HCT116 (cell line): ENCODE results near the gene PLAU. TPM values are rescaled to one million over a fixed set of nuclear protein-coding genes. Genes with fewer than 3 reads are reported as not detected.

Source experiments
- ATAC-seq: fragments of 200-7000 bp; cut with Tn5 transposase; 2 replicates; pipeline ENCODE4 v1.9.1; 2020; ENCODE audit warnings: mild to moderate bottlenecking, moderate library complexity
- BruUV-seq: library from RNA; stranded (reverse); fragments of 400-500 nt; replicated peaks from 2 replicates; lab custom pipeline; 2021; lab: Mats Ljungman, UMichigan
- CTCF ChIA-PET: fragments of 300-600 bp; sonication (Branson Sonifier 250); formaldehyde crosslinking; loops from one replicate; lab custom pipeline; 2021; ENCODE audit warnings: antibody characterized with exemption; lab: Charles Lee
- POLR2A ChIA-PET: fragments of 300-600, 350-600 bp; sonication (Branson Sonifier 250); formaldehyde crosslinking; loops from one replicate; lab custom pipeline; 2021; ENCODE audit warnings: antibody characterized with exemption; lab: Charles Lee
- RAD21 ChIA-PET, 2 experiments: fragments of 300-600 bp; sonication (Branson Sonifier 250); formaldehyde crosslinking; loops; one replicate each; lab custom pipeline; 2023; ENCODE audit warnings: low total read pairs in 2 of 2; ENCODE audit not compliant: uncharacterized antibody in 2 of 2, unreplicated experiment in 2 of 2, low non-redundant PET in 1 of 2; lab: Charles Lee
- DNase-seq: peaks from one replicate; pipeline ENCODE4 v3.0.0-alpha.2; 2010; ENCODE audit warnings: low read depth, low spot score
- H2AFZ ChIP-seq: fragments of 200-600 bp; shearing (Covaris generic), sonication (generic); 2 replicates; pipeline ENCODE4 v1.6.1; 2017; ENCODE audit warnings: low read depth, mixed run types, mixed read lengths, antibody characterized with exemption, low read length; ENCODE audit not compliant: poor library complexity, severe bottlenecking
- H3K27ac ChIP-seq: 2 replicates; pipeline ENCODE4 v1.5.1; 2012; ENCODE audit warnings: low read depth, low read length
- H3K27me3 ChIP-seq: fragments of 200-600 bp; sonication (generic); 2 replicates; pipeline ENCODE4 v1.6.1; 2016; ENCODE audit warnings: mixed run types, low read length, mixed read lengths; ENCODE audit not compliant: insufficient read depth
- H3K36me3 ChIP-seq, 2 experiments: fragments of 200-500 bp in 1 of 2; fragments of 200-600 bp in 1 of 2; sonication (Bioruptor generic) in 1 of 2; sonication (generic) in 1 of 2; 2 replicates each; pipeline versions ENCODE4 v1.5.1 to v1.6.1; 2014 to 2016; ENCODE audit warnings: low read length in 2 of 2, inconsistent platforms in 1 of 2, mixed read lengths in 1 of 2, mixed run types in 1 of 2; ENCODE audit not compliant: insufficient read depth in 2 of 2, control insufficient read depth in 1 of 2
- H3K4me1 ChIP-seq, 2 experiments: fragments of 200-600 bp in 1 of 2; sonication (generic) in 1 of 2; 2 replicates each; pipeline versions ENCODE4 v1.5.1 to v1.6.1; 2012 to 2017; ENCODE audit warnings: low read length in 2 of 2, inconsistent platforms in 1 of 2, mild to moderate bottlenecking in 1 of 2, mixed read lengths in 1 of 2, mixed run types in 1 of 2, moderate library complexity in 1 of 2; ENCODE audit not compliant: insufficient read depth in 2 of 2, control insufficient read depth in 1 of 2
- H3K4me2 ChIP-seq: fragments of 200-600 bp; sonication (generic); 2 replicates; pipeline ENCODE4 v1.6.1; 2017; ENCODE audit warnings: mixed run types, low read length, mixed read lengths
- H3K4me3 ChIP-seq, 2 experiments: fragments of 200-600 bp in 1 of 2; sonication (generic) in 1 of 2; replicated peaks in 1 of 2; 2 replicates each; pipeline ENCODE4 v1.5.1; 2011 to 2016; ENCODE audit warnings: low read length in 2 of 2, control low read depth in 1 of 2, low read depth in 1 of 2, mild to moderate bottlenecking in 1 of 2, mixed read lengths in 1 of 2, mixed run types in 1 of 2
- H3K79me2 ChIP-seq: fragments of 200-600 bp; sonication (generic); 2 replicates; pipeline ENCODE4 v1.6.1; 2017; ENCODE audit warnings: mild to moderate bottlenecking, mixed run types, low read length, moderate library complexity, mixed read lengths; ENCODE audit not compliant: insufficient read depth
- H3K9ac ChIP-seq: fragments of 200-600 bp; sonication (generic); 2 replicates; pipeline ENCODE4 v1.6.1; 2016; ENCODE audit warnings: low read length, mixed read lengths
- H3K9me2 ChIP-seq: fragments of 200-600 bp; sonication (generic), shearing (Covaris generic); 2 replicates; pipeline ENCODE4 v1.6.1; 2017; ENCODE audit warnings: mixed run types, mild to moderate bottlenecking, moderate library complexity; ENCODE audit not compliant: insufficient read depth
- H3K9me3 ChIP-seq, 2 experiments: fragments of 200-500 bp in 1 of 2; fragments of 200-600 bp in 1 of 2; sonication (Bioruptor generic) in 1 of 2; sonication (generic) in 1 of 2; 2 replicates each; pipeline ENCODE4 v1.6.1; 2014 to 2017; ENCODE audit warnings: low read length in 2 of 2, mixed read lengths in 2 of 2, inconsistent platforms in 1 of 2, low read depth in 1 of 2, mild to moderate bottlenecking in 1 of 2, mixed run types in 1 of 2, moderate library complexity in 1 of 2; ENCODE audit not compliant: control insufficient read depth in 1 of 2, insufficient read depth in 1 of 2
- H4K20me1 ChIP-seq: fragments of 200-600 bp; sonication (generic), shearing (Covaris generic); 2 replicates; pipeline ENCODE4 v1.6.1; 2017; ENCODE audit warnings: mixed run types, mild to moderate bottlenecking, moderate library complexity; ENCODE audit not compliant: insufficient read depth
- ATF3 ChIP-seq: IDR thresholded peaks from 2 replicates; pipeline ENCODE4 v1.6.1; 2012
- CEBPB ChIP-seq: IDR thresholded peaks from 2 replicates; pipeline ENCODE4 v1.6.1; 2012; ENCODE audit warnings: low read depth
- JUND ChIP-seq: IDR thresholded peaks from 2 replicates; pipeline ENCODE4 v1.6.1; 2012
- POLR2A ChIP-seq: IDR thresholded peaks from 2 replicates; pipeline ENCODE4 v1.7.0; 2011; ENCODE audit warnings: borderline replicate concordance; ENCODE audit not compliant: insufficient read depth, insufficient read length; ENCODE audit errors: extremely low read depth
- RAD21 ChIP-seq: IDR thresholded peaks from 2 replicates; pipeline ENCODE4 v1.6.1; 2012; ENCODE audit warnings: low read depth, mild to moderate bottlenecking
- SRF ChIP-seq: IDR thresholded peaks from 2 replicates; pipeline ENCODE4 v1.6.1; 2012; ENCODE audit warnings: low read depth
- TCF7L2 ChIP-seq: IDR thresholded peaks from 2 replicates; pipeline ENCODE4 v1.7.0; 2011; ENCODE audit warnings: borderline replicate concordance, inconsistent platforms; ENCODE audit not compliant: insufficient read depth, insufficient read length; ENCODE audit errors: extremely low read depth
- YY1 ChIP-seq: IDR thresholded peaks from 2 replicates; pipeline ENCODE4 v1.6.1; 2011; ENCODE audit warnings: low read length, low read depth, moderate library complexity, mild to moderate bottlenecking; ENCODE audit not compliant: insufficient replicate concordance; ENCODE audit errors: extremely low read depth
- intact Hi-C: fragments of 100-400 bp; cut with micrococcal nuclease; formaldehyde crosslinking; loops from 2 replicates; pipeline ENCODE4 v1.10.0; 2022
- total RNA-seq: library from RNA; stranded (reverse); gene quantifications from one replicate; pipeline ENCODE4 v1.2.1, GENCODE V29; 2021; ENCODE audit not compliant: unreplicated experiment
- TF ChIP-seq, protein P1 (sequence below): IDR thresholded peaks from 2 replicates; pipeline ENCODE4 v1.6.1; 2011; ENCODE audit warnings: mild to moderate bottlenecking, low read length, moderate library complexity; ENCODE audit not compliant: insufficient replicate concordance; ENCODE audit errors: extremely low read depth

Gene PLAU
- total RNA-seq, 1 experiment from 2014 or later: 60.3 TPM

DNA sequence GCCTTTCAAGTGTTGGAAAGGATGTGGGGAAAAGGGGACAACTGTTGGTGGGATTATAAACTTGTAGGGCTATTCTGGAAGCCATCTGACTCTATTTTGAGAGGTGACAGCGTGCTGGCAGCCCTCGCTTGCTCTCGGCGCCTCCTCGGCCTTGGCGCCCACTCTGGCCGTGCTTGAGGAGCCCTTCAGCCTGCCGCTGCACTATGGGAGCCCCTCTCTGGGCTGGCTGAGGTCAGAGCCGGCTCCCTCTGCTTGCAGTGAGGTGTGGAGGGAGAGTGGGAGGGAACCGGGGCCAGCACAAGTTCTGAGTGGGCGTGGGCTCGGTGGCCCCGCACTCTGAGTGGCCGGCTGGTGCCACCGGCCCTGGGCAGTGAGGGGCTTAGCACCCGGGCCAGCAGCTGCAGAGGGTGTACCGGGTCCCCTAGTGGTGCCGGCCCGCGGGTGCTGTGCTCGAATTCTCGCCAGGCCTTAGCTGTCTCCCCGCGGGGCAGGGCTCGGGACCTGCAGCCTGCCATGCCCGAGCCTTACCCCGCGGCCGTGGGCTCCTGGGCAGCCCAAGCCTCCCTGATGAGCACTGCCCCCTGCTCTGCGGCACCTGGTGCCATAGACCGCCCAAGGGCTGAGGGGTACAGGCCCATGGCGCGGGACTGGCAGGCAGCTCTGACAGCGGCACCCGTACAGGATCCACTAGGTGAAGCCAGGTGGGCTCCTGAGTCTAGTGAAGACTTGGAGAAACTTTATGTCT lies 33.6 kb downstream of the PLAU start:
- RAD21 ChIA-PET: interaction anchor here in 1 of 2 experiments (1.2 kb wide), 1 partner anchor 76 kb away, joined by 3 read pairs; no protein-coding TSS in a partner anchor
- H4K20me1 ChIP-seq: no peaks in the 10 kb centered on the region
- no peaks in the 10 kb centered on the region for H3K79me2 ChIP-seq
- no peak overlapping the region for H3K27ac ChIP-seq
- peaks cover 8 to 19% of the 10 kb centered on the region in 2 experiments for H3K4me1 ChIP-seq
- CTCF ChIA-PET: interaction anchor here (4.2 kb wide), 1 partner anchor 57 kb away, joined by 29 read pairs; no protein-coding TSS in a partner anchor
- no peak overlapping the region for H3K9ac ChIP-seq
- POLR2A ChIA-PET: interaction anchor here (1.9 kb wide), 1 partner anchor 12 kb away, joined by 7 read pairs; no protein-coding TSS in a partner anchor
- no TSS peak for BruUV-seq
- H3K9me3 ChIP-seq: no peaks in the 10 kb centered on the region
- no peak overlapping the region for H3K4me3 ChIP-seq
- no peak for DNase-seq
- H3K4me2 ChIP-seq: no peak overlapping the region
- ATAC-seq: no peak
- intact Hi-C loops: no loop called here
- no peak for TF ChIP-seq TCF7L2
- TF ChIP-seq SRF: no peak
- TF ChIP-seq ATF3: no peak
- TF ChIP-seq, protein P1, sequence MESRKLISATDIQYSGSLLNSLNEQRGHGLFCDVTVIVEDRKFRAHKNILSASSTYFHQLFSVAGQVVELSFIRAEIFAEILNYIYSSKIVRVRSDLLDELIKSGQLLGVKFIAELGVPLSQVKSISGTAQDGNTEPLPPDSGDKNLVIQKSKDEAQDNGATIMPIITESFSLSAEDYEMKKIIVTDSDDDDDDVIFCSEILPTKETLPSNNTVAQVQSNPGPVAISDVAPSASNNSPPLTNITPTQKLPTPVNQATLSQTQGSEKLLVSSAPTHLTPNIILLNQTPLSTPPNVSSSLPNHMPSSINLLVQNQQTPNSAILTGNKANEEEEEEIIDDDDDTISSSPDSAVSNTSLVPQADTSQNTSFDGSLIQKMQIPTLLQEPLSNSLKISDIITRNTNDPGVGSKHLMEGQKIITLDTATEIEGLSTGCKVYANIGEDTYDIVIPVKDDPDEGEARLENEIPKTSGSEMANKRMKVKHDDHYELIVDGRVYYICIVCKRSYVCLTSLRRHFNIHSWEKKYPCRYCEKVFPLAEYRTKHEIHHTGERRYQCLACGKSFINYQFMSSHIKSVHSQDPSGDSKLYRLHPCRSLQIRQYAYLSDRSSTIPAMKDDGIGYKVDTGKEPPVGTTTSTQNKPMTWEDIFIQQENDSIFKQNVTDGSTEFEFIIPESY: no peak
- TF ChIP-seq YY1: no peak
- TF ChIP-seq CEBPB: no peak
- no peak for TF ChIP-seq RAD21
- no peak for TF ChIP-seq POLR2A
- no peak for TF ChIP-seq JUND
- TF ChIP-seq, all 23 proteins: peak for 0
- Histone ChIP-seq H3K27me3 (no peaks in the 10 kb centered on the region), H3K9me2 (no peaks in the 10 kb centered on the region), H2AFZ (no peak overlapping the region), H3K36me3 (no peaks in the 10 kb centered on the region)
